ENCODE data around the gene C11orf68. TPM values are rescaled to one million over a fixed set of nuclear protein-coding genes. Genes with fewer than 3 reads are reported as not detected.

Gene C11orf68
- total RNA-seq, 1 donor from 2014 or later = 34.9 TPM

DNA sequence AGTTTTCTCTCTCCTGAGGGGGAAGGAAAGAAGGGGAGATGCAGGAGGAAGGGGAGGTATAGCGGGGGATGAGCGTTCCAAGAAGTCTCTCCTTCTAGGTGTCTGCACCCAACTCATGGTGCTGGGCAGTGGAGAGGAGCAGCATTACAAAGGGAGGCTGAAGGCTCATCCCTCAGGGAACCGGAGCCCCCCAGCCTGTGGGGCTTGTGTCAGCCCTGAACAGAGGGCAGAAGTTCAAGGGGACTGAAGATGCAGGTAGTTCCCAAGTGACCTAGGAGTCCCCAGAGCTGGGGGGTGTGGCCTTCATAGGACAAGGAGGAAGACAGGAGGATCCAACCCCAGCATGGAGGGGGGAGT lies 1.8 kb downstream of the C11orf68 start:
- TF ChIP-seq, protein P1, sequence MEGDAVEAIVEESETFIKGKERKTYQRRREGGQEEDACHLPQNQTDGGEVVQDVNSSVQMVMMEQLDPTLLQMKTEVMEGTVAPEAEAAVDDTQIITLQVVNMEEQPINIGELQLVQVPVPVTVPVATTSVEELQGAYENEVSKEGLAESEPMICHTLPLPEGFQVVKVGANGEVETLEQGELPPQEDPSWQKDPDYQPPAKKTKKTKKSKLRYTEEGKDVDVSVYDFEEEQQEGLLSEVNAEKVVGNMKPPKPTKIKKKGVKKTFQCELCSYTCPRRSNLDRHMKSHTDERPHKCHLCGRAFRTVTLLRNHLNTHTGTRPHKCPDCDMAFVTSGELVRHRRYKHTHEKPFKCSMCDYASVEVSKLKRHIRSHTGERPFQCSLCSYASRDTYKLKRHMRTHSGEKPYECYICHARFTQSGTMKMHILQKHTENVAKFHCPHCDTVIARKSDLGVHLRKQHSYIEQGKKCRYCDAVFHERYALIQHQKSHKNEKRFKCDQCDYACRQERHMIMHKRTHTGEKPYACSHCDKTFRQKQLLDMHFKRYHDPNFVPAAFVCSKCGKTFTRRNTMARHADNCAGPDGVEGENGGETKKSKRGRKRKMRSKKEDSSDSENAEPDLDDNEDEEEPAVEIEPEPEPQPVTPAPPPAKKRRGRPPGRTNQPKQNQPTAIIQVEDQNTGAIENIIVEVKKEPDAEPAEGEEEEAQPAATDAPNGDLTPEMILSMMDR (IDR thresholded peaks at IDR 0.05; ENCODE audit: unreplicated experiment) = no peak
- Mint-ChIP-seq H3K27ac (peak overlapping the region; percentile 81), H3K9me3 (no peaks in the 10 kb centered on the region), H3K4me3 (peak overlapping the region; percentile 80), H3K27me3 (ENCODE audit: low read depth) (no peaks in the 10 kb centered on the region), H3K36me3 (peaks cover 5% of the 10 kb centered on the region), H3K4me1 (peaks cover 33% of the 10 kb centered on the region)
- no peak for DNase-seq (ENCODE audit: low spot score in 2 of 2, unreplicated experiment in 2 of 2)

DNA sequence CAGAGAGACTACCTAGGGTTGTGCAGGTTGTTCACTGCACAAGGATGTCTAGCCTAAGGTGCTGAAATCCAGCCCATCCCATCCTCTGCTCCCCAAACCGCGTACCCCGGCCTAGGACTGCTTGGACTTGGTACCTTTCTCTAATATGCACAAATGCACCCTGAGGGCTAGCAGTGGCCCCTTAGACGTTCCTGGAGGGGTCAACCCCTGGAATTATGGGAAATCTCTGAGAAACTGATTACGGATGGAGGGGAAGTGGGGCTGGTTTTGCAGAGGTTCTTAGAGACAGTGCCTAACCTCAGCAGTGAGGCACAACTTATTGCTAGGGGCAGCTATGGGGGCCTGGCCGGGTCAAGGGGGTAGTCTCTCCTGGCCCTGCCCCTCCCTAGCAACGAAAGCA lies 2.5 kb downstream of the C11orf68 start:
- peaks cover 37% of the 10 kb centered on the region for H3K4me1 Mint-ChIP-seq
- no peaks in the 10 kb centered on the region for H3K27me3 Mint-ChIP-seq (ENCODE audit: low read depth)
- H3K27ac Mint-ChIP-seq = peak overlapping the region; percentile 81
- peak overlapping the region; percentile 80 for H3K4me3 Mint-ChIP-seq
- no peaks in the 10 kb centered on the region for H3K9me3 Mint-ChIP-seq
- TF ChIP-seq, protein P1 (IDR thresholded peaks at IDR 0.05; ENCODE audit: unreplicated experiment) = no peak
- peaks cover 5% of the 10 kb centered on the region for H3K36me3 Mint-ChIP-seq
- DNase-seq (ENCODE audit: low spot score in 2 of 2, unreplicated experiment in 2 of 2) = no peak

DNA sequence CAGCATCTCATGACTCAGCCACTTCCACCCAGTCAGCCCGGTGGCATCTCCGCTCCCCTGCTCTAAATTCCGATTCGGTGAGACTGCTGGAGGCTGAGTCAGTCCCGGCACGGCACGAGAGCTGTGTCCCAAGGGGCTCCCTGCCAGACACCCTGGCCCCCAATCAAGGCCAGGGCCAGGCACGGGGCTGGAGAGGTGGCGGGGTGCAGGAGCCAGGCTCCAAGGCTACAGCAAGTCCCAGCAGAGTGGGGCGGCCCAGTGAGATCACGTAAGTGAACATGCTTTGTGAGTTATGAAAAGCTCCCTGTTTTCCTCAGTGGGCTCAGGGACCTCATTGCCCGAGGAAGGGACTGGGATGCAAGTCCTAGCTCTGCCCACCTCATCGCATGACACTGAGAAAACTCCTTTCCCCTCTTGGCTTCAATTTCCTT lies 3.0 kb downstream of the C11orf68 start:
- Mint-ChIP-seq H3K27ac (peak overlapping the region; percentile 81), H3K9me3 (no peaks in the 10 kb centered on the region), H3K36me3 (peaks cover 5% of the 10 kb centered on the region), H3K27me3 (ENCODE audit: low read depth) (no peaks in the 10 kb centered on the region), H3K4me3 (no peak overlapping the region), H3K4me1 (peaks cover 37% of the 10 kb centered on the region)
- DNase-seq (ENCODE audit: low spot score in 2 of 2, unreplicated experiment in 2 of 2) = peak in 1 of 2 experiments; percentile 60
- TF ChIP-seq, protein P1 (IDR thresholded peaks at IDR 0.05; ENCODE audit: unreplicated experiment) = no peak

DNA sequence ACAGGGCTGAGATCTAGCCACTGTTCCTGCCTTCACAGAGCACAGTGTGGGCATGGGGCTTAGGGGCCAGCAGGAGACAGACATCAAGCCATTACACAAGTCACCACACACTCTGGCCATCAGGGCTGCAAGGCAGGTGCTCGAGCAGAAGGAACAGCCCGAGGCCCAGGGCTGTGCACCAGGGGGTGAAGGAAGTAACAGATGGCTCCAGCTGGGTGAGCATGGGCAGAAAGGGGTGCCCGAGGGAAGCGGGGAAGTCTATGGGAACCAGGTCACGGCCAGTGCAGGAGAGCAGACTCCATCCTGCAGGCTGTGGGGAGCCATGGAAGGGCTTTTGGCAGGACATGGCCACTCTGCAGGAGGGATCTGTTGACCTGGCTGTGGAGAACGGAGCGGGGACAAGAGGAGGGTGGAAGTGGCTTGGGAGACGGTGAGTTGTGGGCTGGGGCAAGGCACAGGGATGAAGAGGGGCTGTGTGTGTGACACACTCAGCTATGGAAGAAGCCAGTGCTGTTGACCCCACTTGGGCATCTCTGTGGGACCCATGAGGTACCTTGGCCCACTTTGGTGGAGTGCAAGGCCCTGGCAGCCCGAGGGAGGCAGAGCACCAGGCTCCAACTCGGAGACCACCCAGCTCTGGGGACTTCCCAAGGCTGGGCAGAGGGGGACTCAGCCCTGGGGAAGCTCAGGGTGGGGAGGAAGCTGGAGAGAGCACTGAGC lies 3.6 kb downstream of the C11orf68 start:
- no peaks in the 10 kb centered on the region for H3K9me3 Mint-ChIP-seq
- no peaks in the 10 kb centered on the region for H3K27me3 Mint-ChIP-seq (ENCODE audit: low read depth)
- H3K36me3 Mint-ChIP-seq = peaks cover 5% of the 10 kb centered on the region
- H3K4me1 Mint-ChIP-seq = peaks cover 35% of the 10 kb centered on the region
- no peak overlapping the region for H3K4me3 Mint-ChIP-seq
- H3K27ac Mint-ChIP-seq = peak overlapping the region; percentile 81
- DNase-seq (ENCODE audit: low spot score in 2 of 2, unreplicated experiment in 2 of 2) = no peak
- TF ChIP-seq, protein P1 (IDR thresholded peaks at IDR 0.05; ENCODE audit: unreplicated experiment) = no peak

DNA sequence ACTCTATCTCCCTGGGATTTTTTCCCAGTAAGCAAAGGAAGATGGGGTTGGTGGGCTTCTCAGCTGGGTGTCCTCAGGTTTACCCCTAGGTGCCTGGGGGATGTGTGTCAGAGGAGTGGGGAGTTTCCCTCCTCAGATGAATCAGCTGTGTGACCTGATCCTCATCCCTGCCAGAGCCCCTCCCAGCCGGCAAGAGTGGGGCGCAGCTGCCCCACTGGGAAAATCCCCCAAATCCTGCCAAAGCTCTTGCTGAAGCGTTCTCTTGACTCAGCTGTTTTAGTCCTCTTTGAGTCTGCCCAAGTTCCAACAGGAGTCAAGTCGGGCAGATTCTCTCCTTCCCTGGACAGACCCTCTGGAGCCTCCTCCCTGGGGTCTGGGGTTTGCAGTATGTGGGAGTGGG lies 6.0 kb downstream of the C11orf68 start:
- Mint-ChIP-seq H3K27ac (no peak overlapping the region), H3K4me3 (no peak overlapping the region), H3K36me3 (peaks cover 5% of the 10 kb centered on the region), H3K27me3 (ENCODE audit: low read depth) (peaks cover 11% of the 10 kb centered on the region), H3K9me3 (no peaks in the 10 kb centered on the region), H3K4me1 (peaks cover 27% of the 10 kb centered on the region)
- TF ChIP-seq, protein P1 (IDR thresholded peaks at IDR 0.05; ENCODE audit: unreplicated experiment) = no peak
- DNase-seq (ENCODE audit: low spot score in 2 of 2, unreplicated experiment in 2 of 2) = no peak

Data from mesothelial cell of epicardium (in vitro differentiated cells).